ENCODE measurements around the gene SGO2. TPM values are rescaled to one million over a fixed set of nuclear protein-coding genes. Genes with fewer than 3 reads are reported as not detected.

The SGO2 gene
- total and polyA plus RNA-seq, 2 donors (not counting 3 experiments of a cell fraction or from before 2014, with no cell fraction given): 1.7 to 20.5 TPM

DNA sequence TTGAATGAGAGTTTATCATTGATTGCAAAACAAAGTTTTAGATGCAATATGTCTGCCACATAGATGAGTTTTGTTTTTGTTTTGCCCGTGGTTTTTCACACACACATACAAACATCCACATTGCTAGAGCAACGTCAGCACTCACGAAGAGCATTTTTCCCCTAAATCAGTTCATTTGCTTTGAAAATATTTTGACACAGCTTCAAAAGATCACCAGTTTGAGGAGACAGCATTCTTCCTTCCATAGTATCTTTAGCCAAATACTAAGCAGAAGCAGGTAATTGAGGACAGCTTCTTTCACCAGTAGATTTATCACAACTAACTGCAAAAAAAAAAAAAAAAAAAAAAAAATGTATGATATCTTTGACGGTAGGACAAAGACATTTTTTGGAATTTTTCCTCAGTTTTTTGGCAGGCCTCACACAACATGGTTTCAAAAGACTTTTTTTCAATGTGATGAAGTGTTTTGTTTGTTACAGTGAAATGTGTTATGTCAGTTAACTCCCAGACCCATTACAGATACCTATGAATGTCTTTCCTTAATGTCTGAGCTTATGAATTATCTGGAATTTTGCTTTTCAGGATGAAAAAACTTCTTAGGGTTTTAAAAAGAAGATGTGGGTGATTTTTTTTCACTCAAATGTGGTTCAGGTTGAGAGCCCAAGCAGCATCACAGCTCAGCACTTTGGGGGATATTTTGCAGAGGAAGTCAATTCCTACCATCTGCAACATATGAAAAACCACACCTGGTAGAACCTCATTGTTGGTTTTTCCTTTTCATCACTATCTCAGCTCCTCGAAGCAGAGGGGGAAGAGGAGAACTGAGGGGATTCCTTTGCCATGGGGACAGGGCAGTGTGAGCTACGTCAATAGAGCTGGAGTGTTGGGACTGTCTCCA lies 91.4 kb downstream of the SGO2 start:
- H3K27me3 ChIP-seq (ENCODE audit: control insufficient read depth in 2 of 2, insufficient read depth in 2 of 2, low read length in 2 of 2): no peaks in the 10 kb centered on the region
- intact Hi-C loops (cut with micrococcal nuclease): no loop called here
- dilution Hi-C loops (cut with MboI; ENCODE audit: extremely low pct_ligation_motif_present, low sequenced_read_pairs): no loop called here
- H3K4me3 ChIP-seq (replicated peaks in 1 of 3; ENCODE audit: insufficient read depth in 1 of 3, low read depth in 1 of 3, low read length in 3 of 3): no peak overlapping the region
- no peaks in the 10 kb centered on the region for H3K4me1 ChIP-seq (ENCODE audit: control insufficient read depth, extremely low read depth, insufficient read depth, low read length)
- H3K4me2 ChIP-seq (ENCODE audit: insufficient read depth, low read length): no peak overlapping the region
- no peak overlapping the region for H2AFZ ChIP-seq (ENCODE audit: low read depth, low read length)
- DNase-seq (ENCODE audit: low read depth, low spot score) (no peak), FAIRE-seq (no peak)
- no peak overlapping the region for H3K27ac ChIP-seq (ENCODE audit: insufficient read depth, low read depth, low read length)
- H3K9ac ChIP-seq (replicated peaks; ENCODE audit: extremely low read depth, insufficient read depth, low read length): no peak overlapping the region
- no TSS peak for BruUV-seq (replicated peaks)
- no peak for TF ChIP-seq EZH2 (IDR thresholded peaks at IDR 0.05; ENCODE audit: borderline replicate concordance, low read depth, low read length, severe bottlenecking)
- TF ChIP-seq, protein P1, sequence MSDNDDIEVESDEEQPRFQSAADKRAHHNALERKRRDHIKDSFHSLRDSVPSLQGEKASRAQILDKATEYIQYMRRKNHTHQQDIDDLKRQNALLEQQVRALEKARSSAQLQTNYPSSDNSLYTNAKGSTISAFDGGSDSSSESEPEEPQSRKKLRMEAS (IDR thresholded peaks at IDR 0.05; ENCODE audit: insufficient read depth, insufficient read length): no peak
- TF ChIP-seq, protein P2, sequence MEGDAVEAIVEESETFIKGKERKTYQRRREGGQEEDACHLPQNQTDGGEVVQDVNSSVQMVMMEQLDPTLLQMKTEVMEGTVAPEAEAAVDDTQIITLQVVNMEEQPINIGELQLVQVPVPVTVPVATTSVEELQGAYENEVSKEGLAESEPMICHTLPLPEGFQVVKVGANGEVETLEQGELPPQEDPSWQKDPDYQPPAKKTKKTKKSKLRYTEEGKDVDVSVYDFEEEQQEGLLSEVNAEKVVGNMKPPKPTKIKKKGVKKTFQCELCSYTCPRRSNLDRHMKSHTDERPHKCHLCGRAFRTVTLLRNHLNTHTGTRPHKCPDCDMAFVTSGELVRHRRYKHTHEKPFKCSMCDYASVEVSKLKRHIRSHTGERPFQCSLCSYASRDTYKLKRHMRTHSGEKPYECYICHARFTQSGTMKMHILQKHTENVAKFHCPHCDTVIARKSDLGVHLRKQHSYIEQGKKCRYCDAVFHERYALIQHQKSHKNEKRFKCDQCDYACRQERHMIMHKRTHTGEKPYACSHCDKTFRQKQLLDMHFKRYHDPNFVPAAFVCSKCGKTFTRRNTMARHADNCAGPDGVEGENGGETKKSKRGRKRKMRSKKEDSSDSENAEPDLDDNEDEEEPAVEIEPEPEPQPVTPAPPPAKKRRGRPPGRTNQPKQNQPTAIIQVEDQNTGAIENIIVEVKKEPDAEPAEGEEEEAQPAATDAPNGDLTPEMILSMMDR (IDR thresholded peaks at IDR 0.05; ENCODE audit: extremely low read depth in 1 of 2, insufficient read depth in 1 of 2, low read depth in 1 of 2, low read length in 2 of 2): no peak
- TF ChIP-seq POLR2AphosphoS5 (IDR thresholded peaks at IDR 0.05; ENCODE audit: insufficient read depth, low read depth, low read length): no peak
- no peaks in the 10 kb centered on the region for H3K9me3 ChIP-seq (replicated peaks; ENCODE audit: control insufficient read depth, insufficient read depth, low read length)
- H3K79me2 ChIP-seq (ENCODE audit: control insufficient read depth, insufficient read depth, low read length): no peaks in the 10 kb centered on the region
- no peaks in the 10 kb centered on the region for H3K9me1 ChIP-seq (replicated peaks; ENCODE audit: control insufficient read depth, extremely low read depth, insufficient read depth, low read length)
- ChIA-PET CTCF (interaction anchor here (0.6 to 2.9 kb wide), 6 partner anchors 13 to 108 kb away, joined by 3 to 7 read pairs (median 4); partner anchors contain the start of genes AOX1 and KCTD18), POLR2A (no interaction called here)
- no peaks in the 10 kb centered on the region for H3K36me3 ChIP-seq (ENCODE audit: control insufficient read depth in 2 of 2, extremely low read depth in 1 of 2, insufficient read depth in 2 of 2, low read length in 2 of 2)
- no peaks in the 10 kb centered on the region for H4K20me1 ChIP-seq (replicated peaks; ENCODE audit: control insufficient read depth, extremely low read depth, insufficient read depth, low read length)
